NCI-H2196 (cell line): ENCODE data around the gene BRCC3.
"Not testable (repeated sequence)": the region's sequence is repeated elsewhere in the genome, so short reads cannot be mapped to it uniquely, and the experiment has no call there.

Source experiments
- DNase-seq: peaks from one replicate; lab custom pipeline; 2025; ENCODE audit not compliant: unreplicated experiment; lab: John Stamatoyannopoulos, UW

The BRCC3 gene

GRCh38 chrX:155143959-155144548 lies 72.7 kb downstream of the BRCC3 start:
- no peak for DNase-seq

- no peak for DNase-seq
Measured at GRCh38 chrX:155144926-155145325, 73.6 kb downstream of the BRCC3 start.

GRCh38 chrX:155147612-155148011 lies 76.3 kb downstream of the BRCC3 start:
- DNase-seq, result not testable (repeated sequence)

GRCh38 chrX:155148166-155148565 lies 76.9 kb downstream of the BRCC3 start:
- DNase-seq, result not testable (repeated sequence)

- peak; percentile 4 for DNase-seq
Measured at GRCh38 chrX:155148724-155149537, 77.6 kb downstream of the BRCC3 start.

- no peak for DNase-seq
Measured at GRCh38 chrX:155169881-155170280, 98.6 kb downstream of the BRCC3 start.
